Adrenal gland (tissue), 12 donors: ENCODE measurements around the gene FAP. TPM values are rescaled to one million over a fixed set of nuclear protein-coding genes. Genes with fewer than 3 reads are reported as not detected.

Source experiments
- DNase-seq, 7 donors: peaks; one replicate each; pipeline ENCODE4 v3.0.0-alpha.2; 2019 to 2020
- H3K27ac ChIP-seq, 5 donors: fragments of 200-600 bp; sonication (generic) in 4 of 5; 1 replicate in 3 of 5; 2 replicates in 2 of 5; pipeline versions ENCODE4 v1.5.1 to v1.8.0; 2016 to 2020; ENCODE audit warnings: mild to moderate bottlenecking in 1 of 5
- H3K27me3 ChIP-seq: fragments of 200-600 bp; 2 replicates; pipeline ENCODE4 v1.8.0; 2021
- H3K36me3 ChIP-seq, 2 donors: fragments of 200-600 bp; replicated peaks in 1 of 2; 1 replicate in 1 of 2; 2 replicates in 1 of 2; pipeline versions ENCODE4 v1.5.1 to v1.8.0; 2018 to 2022
- H3K4me1 ChIP-seq, 2 donors: fragments of 200-600 bp; replicated peaks in 1 of 2; 1 replicate in 1 of 2; 2 replicates in 1 of 2; pipeline versions ENCODE4 v1.5.1 to v1.8.0; 2018 to 2021
- H3K4me3 ChIP-seq, 4 donors: fragments of 200-600 bp; sonication (generic) in 3 of 4; one replicate each; pipeline ENCODE4 v1.5.1; 2016 to 2018
- H3K9me3 ChIP-seq, 3 donors: fragments of 200-600 bp; sonication (generic) in 1 of 3; replicated peaks in 1 of 3; 1 replicate in 2 of 3; 2 replicates in 1 of 3; pipeline versions ENCODE4 v1.5.1 to v1.8.0; 2016 to 2021
- CTCF ChIP-seq, 6 experiments: fragments of 450-650 bp in 4 of 6; fragments of 200-600 bp in 2 of 6; sonication (generic) in 1 of 6; IDR thresholded peaks; 1 replicate in 5 of 6; 2 replicates in 1 of 6; pipeline versions ENCODE4 v1.5.1 to v1.8.0; 2016 to 2021; ENCODE audit warnings: antibody characterized with exemption in 6 of 6, mild to moderate bottlenecking in 2 of 6, moderate library complexity in 1 of 6
- POLR2A ChIP-seq, 2 donors: fragments of 450-650 bp; IDR thresholded peaks; one replicate each; pipeline ENCODE4 v1.6.1; 2017; ENCODE audit warnings: antibody characterized with exemption in 2 of 2, mild to moderate bottlenecking in 2 of 2, moderate library complexity in 1 of 2
- WGBS, 4 donors: extraction: QIAGEN DNeasy Blood & Tissue Kit in 2 of 4; methylation state at CpG; one replicate each; pipeline versions ENCODE4 v1.1.5 to v1.1.7; 2013 to 2017; 5-methylcytosine and 5-hydroxymethylcytosine counted together
- intact Hi-C, 2 donors: fragments of 100-400 bp; cut with DNase I; formaldehyde crosslinking; loops; one replicate each; pipeline versions ENCODE4 v1.14.1 to v1.15.0; 2022 to 2023
- polyA plus RNA-seq, 3 donors: library from polyadenylated mRNA; stranded (reverse); fragments of 200-250 nt in 2 of 3; fragments of 350-450 nt in 1 of 3; fragmentation: Illumina TruSeq in 1 of 3; extraction: RNeasy Lipid Tissue Mini Kit (QIAGEN cat#74804) in 1 of 3; gene quantifications; one replicate each; pipeline ENCODE4 v1.2.3, GENCODE V29; 2013 to 2014
- total RNA-seq, 9 donors: library from RNA; depleted of rRNA in 4 of 9; stranded (reverse); fragments of >200 nt in 4 of 9; fragments of 120-200 nt in 1 of 9; fragmentation: NEBNext Ultra II Directional in 1 of 9; extraction: Animal tissue kit (Norgen Biotek cat#: 25700) in 1 of 9; gene quantifications; one replicate each; pipeline versions ENCODE4 v1.1.0 to v1.2.4, GENCODE V29; 2013 to 2023
- donor health status: healthy with polysubstance abuse.
- donor health status: Bipolar disorder and iron deficiency.
- donor health status: DM: yes; HTN: yes; CAD: no.
- donor health status: DM: no; HTN: no; CAD: no.
- donor health status: DM: no; HTN: no; CAD: no.
- donor health status: DM: yes; HTN: yes; CAD: no.

The FAP gene
- total and polyA plus RNA-seq, 12 donors, result 0.18 to 6.0 (median 0.64) TPM; not detected in 1

DNA sequence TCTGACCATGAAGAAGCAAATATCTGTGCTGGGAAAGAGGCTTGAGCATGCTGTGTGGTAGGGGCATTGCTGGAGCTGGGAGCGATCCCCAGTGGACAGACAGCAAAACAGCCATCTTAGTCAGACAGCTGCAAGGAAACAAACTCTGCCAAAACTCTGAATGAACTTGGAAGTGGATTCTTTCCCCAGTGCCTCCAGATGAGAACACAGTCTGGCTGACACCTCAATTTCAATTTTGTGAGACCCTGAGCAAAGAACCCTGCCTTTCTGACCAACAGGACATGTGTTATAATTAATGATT, 23.2 kb upstream of the FAP start:
- DNase-seq, result no peak
- H3K4me1 ChIP-seq, result no peaks in the 10 kb centered on the region
- 85 to 100% (median 98%) methylated on average over 1 of the region's 1 CpG; no CpG with 5 or more reads in 1 of the 4 donors for WGBS, 4 donors
- H3K4me3 ChIP-seq, result no peak overlapping the region
- H3K36me3 ChIP-seq, result peaks cover 0 to 13% of the 10 kb centered on the region in 2 donors
- no peak overlapping the region for H3K27ac ChIP-seq
- H3K9me3 ChIP-seq, result no peaks in the 10 kb centered on the region
- TF ChIP-seq POLR2A (IDR thresholded peaks at IDR 0.05), result no peak
- TF ChIP-seq CTCF (IDR thresholded peaks at IDR 0.05), result no peak
- intact Hi-C loops, result no loop called here
- no peaks in the 10 kb centered on the region for H3K27me3 ChIP-seq

- peaks cover 0 to 13% of the 10 kb centered on the region in 2 donors for H3K36me3 ChIP-seq
- no peak for DNase-seq
- H3K4me3 ChIP-seq, result no peak overlapping the region
- H3K4me1 ChIP-seq, result no peaks in the 10 kb centered on the region
- TF ChIP-seq CTCF (IDR thresholded peaks at IDR 0.05) (no peak), POLR2A (IDR thresholded peaks at IDR 0.05) (no peak)
- H3K9me3 ChIP-seq, result no peaks in the 10 kb centered on the region
- no peaks in the 10 kb centered on the region for H3K27me3 ChIP-seq
- H3K27ac ChIP-seq, result no peak overlapping the region
- intact Hi-C loops, result no loop called here
- WGBS, 4 donors, result 90 to 96% (median 94%) methylated on average over 7 of the region's 7 CpGs
These were observed 22.6 kb upstream of the FAP start for GRCh38 chr2:162265666-162266459.

GRCh38 chr2:162261032-162261945, 18.0 kb upstream of the FAP start:
- no peaks in the 10 kb centered on the region for H3K27me3 ChIP-seq
- H3K4me1 ChIP-seq, result no peaks in the 10 kb centered on the region
- TF ChIP-seq CTCF (IDR thresholded peaks at IDR 0.05) (no peak), POLR2A (IDR thresholded peaks at IDR 0.05) (no peak)
- intact Hi-C loops, result no loop called here
- WGBS, 4 donors, result 68 to 72% (median 70%) methylated on average over 4 of the region's 4 CpGs
- peak in 6 of 7 donors; percentile 23 to 62 (median 36) for DNase-seq
- peaks cover 0 to 3% of the 10 kb centered on the region in 2 donors for H3K36me3 ChIP-seq
- H3K4me3 ChIP-seq, result no peak overlapping the region
- H3K9me3 ChIP-seq, result no peaks in the 10 kb centered on the region
- H3K27ac ChIP-seq, result peak overlapping the region in 2 of 5 donors; percentile 28 to 69

GRCh38 chr2:162258686-162259085, 15.4 kb upstream of the FAP start:
- H3K9me3 ChIP-seq, result no peaks in the 10 kb centered on the region
- 74 to 85% (median 78%) methylated on average over 2 of the region's 2 CpGs for WGBS, 4 donors
- H3K27me3 ChIP-seq, result no peaks in the 10 kb centered on the region
- H3K4me1 ChIP-seq, result no peaks in the 10 kb centered on the region
- no peak for DNase-seq
- no peak overlapping the region for H3K27ac ChIP-seq
- intact Hi-C loops, result no loop called here
- no peaks in the 10 kb centered on the region for H3K36me3 ChIP-seq
- no peak for TF ChIP-seq POLR2A (IDR thresholded peaks at IDR 0.05)
- no peak for TF ChIP-seq CTCF (IDR thresholded peaks at IDR 0.05)
- H3K4me3 ChIP-seq, result no peak overlapping the region
